Measurements from ENCODE around the gene FCN3. TPM values are rescaled to one million over a fixed set of nuclear protein-coding genes. Genes with fewer than 3 reads are reported as not detected.

The FCN3 gene
- total and polyA plus RNA-seq, 2 of the 4 experiments (the other 2 are of a cell fraction) = not detected

GRCh38 chr1:27341525-27342252, 32.9 kb downstream of the FCN3 start, which contains the start of gene SYTL1 (continued):
- TF ChIP-seq ELK1 (IDR thresholded peaks at IDR 0.05; ENCODE audit: borderline replicate concordance, low read depth, low read length) = no peak
- TF ChIP-seq CEBPB (IDR thresholded peaks at IDR 0.05; ENCODE audit: low read depth, low read length) = no peak

GRCh38 chr1:27339213-27339612, 35.4 kb downstream of the FCN3 start:
- DNase-seq (no peak), ATAC-seq (ENCODE audit: low read depth) (no peak)
- Histone ChIP-seq H3K4ac (ENCODE audit: low read depth, low read length) (no peak overlapping the region), H4K5ac (ENCODE audit: low read depth, low read length) (no peak overlapping the region), H4K91ac (ENCODE audit: insufficient read depth, low read depth, low read length) (no peak overlapping the region), H3K9me3 (ENCODE audit: control insufficient read depth, insufficient read depth, low read length) (no peaks in the 10 kb centered on the region), H2AFZ (replicated peaks; ENCODE audit: low read length, poor library complexity) (peak overlapping the region; percentile 1), H3K9me1 (ENCODE audit: insufficient read depth, low read length) (peaks cover 7% of the 10 kb centered on the region; the same call in 1 of the 2 replicates), H2BK15ac (ENCODE audit: low read depth, low read length) (no peak overlapping the region), H3K56ac (ENCODE audit: extremely low read depth, insufficient read depth, low read length) (no peak overlapping the region), H3K4me2 (ENCODE audit: low read depth, low read length) (no peak overlapping the region), H3K4me3 (ENCODE audit: insufficient read depth, low read depth, low read length) (no peak overlapping the region), H3K27ac (ENCODE audit: insufficient read depth, low read length) (no peak overlapping the region), H2BK20ac (ENCODE audit: low read depth, low read length) (no peak overlapping the region), H3K14ac (replicated peaks; ENCODE audit: low read depth, low read length) (no peak overlapping the region), H4K20me1 (ENCODE audit: insufficient read depth, low read length) (no peaks in the 10 kb centered on the region), H2BK5ac (ENCODE audit: low read depth, low read length, poor library complexity, severe bottlenecking) (no peak overlapping the region), H3K27me3 (ENCODE audit: control insufficient read depth, insufficient read depth, low read length) (no peaks in the 10 kb centered on the region), H3K79me1 (ENCODE audit: low read depth in 1 of 2, low read length in 2 of 2) (no peaks in the 10 kb centered on the region; a peak in 1 of 4 replicates), H4K8ac (ENCODE audit: low read depth in 2 of 2, low read length in 2 of 2) (no peak overlapping the region), H3K9ac (ENCODE audit: low read depth, low read length) (no peak overlapping the region), H3K36me3 (ENCODE audit: control insufficient read depth, insufficient read depth, low read length) (peaks cover 21% of the 10 kb centered on the region), H3K18ac (ENCODE audit: low read depth, low read length) (no peak overlapping the region), H2AK5ac (ENCODE audit: low read depth, low read length) (no peak overlapping the region), H2AK9ac (replicated peaks; ENCODE audit: low read depth, low read length, poor library complexity) (peak overlapping the region; percentile 66), H3K23ac (ENCODE audit: low read depth, low read length) (no peak overlapping the region), H2BK120ac (ENCODE audit: low read depth, low read length) (no peak overlapping the region), H3K4me1 (ENCODE audit: control insufficient read depth, insufficient read depth, low read length) (peaks cover 14% of the 10 kb centered on the region)
- in situ Hi-C loops (cut with MboI; ENCODE audit: low sequenced_read_pairs) = no loop called here
- intact Hi-C loops (cut with micrococcal nuclease) = no loop called here
- no TSS peak for BruUV-seq (replicated peaks)
- dilution Hi-C loops (cut with HindIII; ENCODE audit: low sequenced_read_pairs, unreplicated experiment) = no loop called here
- ChIA-PET POLR2A (ENCODE audit: unreplicated experiment) (no interaction called here), CTCF (no interaction called here)
- TF ChIP-seq MAZ (IDR thresholded peaks at IDR 0.05; ENCODE audit: borderline replicate concordance, low read depth, low read length) (no peak), CEBPB (IDR thresholded peaks at IDR 0.05; ENCODE audit: low read depth, low read length) (peak; percentile 66), CTCF (conservative IDR thresholded peaks at IDR 0.05; ENCODE audit: low read depth, low read length) (no peak)
- WGBS, 2 experiments (ENCODE audit: extremely low coverage in 2 of 2, insufficient read length in 1 of 2) = 56% methylated on average over 5 of the region's 5 CpGs; no CpG with 5 or more reads in 1 of the 2 experiments
